K562 (cell line): ENCODE measurements around the gene BCAS4. TPM values are rescaled to one million over a fixed set of nuclear protein-coding genes. Genes with fewer than 3 reads are reported as not detected.

Experiments used
- ATAC-seq: fragments of 200-7000 bp; cut with Tn5 transposase; 3 replicates; pipeline ENCODE4 v1.9.1; 2020; ENCODE audit warnings: moderate library complexity
- BruUV-seq: library from RNA; stranded (reverse); fragments of 400-500 nt; replicated peaks from 2 replicates; lab custom pipeline; 2021; lab: Mats Ljungman, UMichigan
- CTCF ChIA-PET: fragments of 300-600 bp; formaldehyde crosslinking; extraction: SDS; loops from one replicate; lab custom pipeline; 2021; ENCODE audit warnings: low intra/inter-chr PET ratio; lab: Yijun Ruan, JAX
- POLR2A ChIA-PET: fragments of 300-600, 350-650 bp; sonication (Branson Sonifier 250); formaldehyde crosslinking; extraction: SDS; loops from one replicate; lab custom pipeline; 2021; ENCODE audit warnings: antibody characterized with exemption, inconsistent platforms; lab: Yijun Ruan, JAX
- DNase-seq, 4 experiments: peaks; one replicate each; pipeline versions ENCODE4 v3.0.0 to v3.0.0-alpha.2; 2011 to 2018; ENCODE audit warnings: low spot score in 3 of 4, mixed read lengths in 3 of 4; ENCODE audit errors: extremely low read depth in 1 of 4
- FAIRE-seq: peaks from 2 replicates; lab custom pipeline; 2011; peaks lifted over from hg19 to GRCh38; lab: Jason Lieb, UNC
- H2AFZ ChIP-seq: 2 replicates; pipeline ENCODE4 v1.6.0; 2011; ENCODE audit warnings: low read depth, low read length, control low read depth, inconsistent platforms
- H3K27ac ChIP-seq: fragments of 200-600 bp; 3 replicates; pipeline ENCODE4 v1.8.0; 2011; ENCODE audit warnings: low read depth, mild to moderate bottlenecking, control low read depth, inconsistent platforms, low read length, moderate library complexity, mixed read lengths; ENCODE audit errors: extremely low read depth
- H3K27me3 ChIP-seq, 2 experiments: fragments of 300-600 bp in 1 of 2; 2 replicates in 1 of 2; 3 replicates in 1 of 2; pipeline versions ENCODE4 v1.6.0 to v1.8.0; 2011; ENCODE audit warnings: inconsistent platforms in 2 of 2, low read length in 2 of 2, mild to moderate bottlenecking in 1 of 2, mixed read lengths in 1 of 2, moderate library complexity in 1 of 2; ENCODE audit not compliant: control insufficient read depth in 2 of 2, insufficient read depth in 2 of 2
- H3K36me3 ChIP-seq: fragments of 300-600 bp; 3 replicates; pipeline ENCODE4 v1.8.0; 2011; ENCODE audit warnings: mild to moderate bottlenecking, low read length, inconsistent platforms; ENCODE audit not compliant: control insufficient read depth, insufficient read depth
- H3K4me1 ChIP-seq, 2 experiments: fragments of 200-600 bp in 1 of 2; replicated peaks in 1 of 2; 2 replicates in 1 of 2; 3 replicates in 1 of 2; pipeline versions ENCODE4 v1.5.1 to v1.8.0; 2011; ENCODE audit warnings: inconsistent platforms in 2 of 2, low read length in 2 of 2, mild to moderate bottlenecking in 1 of 2, mixed read lengths in 1 of 2, moderate library complexity in 1 of 2; ENCODE audit not compliant: control insufficient read depth in 2 of 2, insufficient read depth in 2 of 2
- H3K4me2 ChIP-seq: 2 replicates; pipeline ENCODE4 v1.6.1; 2011; ENCODE audit warnings: low read length, control low read depth, inconsistent platforms, mixed read lengths; ENCODE audit not compliant: insufficient read depth
- H3K4me3 ChIP-seq: fragments of 200-600 bp; sonication (generic), shearing (Covaris generic); 2 replicates; pipeline ENCODE4 v1.5.1; 2016; ENCODE audit warnings: control low read depth, inconsistent platforms
- H3K79me2 ChIP-seq: fragments of 200-600 bp; 3 replicates; pipeline ENCODE4 v1.8.0; 2011; ENCODE audit warnings: low read length, inconsistent platforms; ENCODE audit not compliant: control insufficient read depth, insufficient read depth
- H3K9ac ChIP-seq, 2 experiments: 2 replicates each; pipeline versions ENCODE4 v1.6.0 to v1.6.1; 2011; ENCODE audit warnings: low read depth in 2 of 2, low read length in 2 of 2, control low read depth in 1 of 2, inconsistent platforms in 1 of 2, mild to moderate bottlenecking in 1 of 2, mixed read lengths in 1 of 2; ENCODE audit not compliant: insufficient read depth in 1 of 2
- H3K9me1 ChIP-seq: one replicate; pipeline ENCODE4 v1.6.0; 2011; ENCODE audit warnings: inconsistent platforms, mild to moderate bottlenecking, low read length, moderate library complexity; ENCODE audit not compliant: control insufficient read depth, insufficient read depth
- H3K9me3 ChIP-seq: replicated peaks from 2 replicates; pipeline ENCODE4 v1.5.1; 2011; ENCODE audit warnings: low read depth, low read length, inconsistent platforms; ENCODE audit not compliant: control insufficient read depth, insufficient read depth
- H4K20me1 ChIP-seq: replicated peaks from 2 replicates; pipeline ENCODE4 v1.6.1; 2011; ENCODE audit warnings: low read length, inconsistent platforms, mixed read lengths; ENCODE audit not compliant: control insufficient read depth, insufficient read depth
- ASH1L ChIP-seq: fragments of 450-650 bp; IDR thresholded peaks from 2 replicates; pipeline ENCODE4 v1.6.1; 2018; ENCODE audit warnings: borderline replicate concordance, mild to moderate bottlenecking, low read depth; ENCODE audit not compliant: partially characterized antibody
- CHD1 ChIP-seq: fragments of 200-600 bp; sonication (generic); IDR thresholded peaks from one replicate; pipeline ENCODE4 v1.6.1; 2012; ENCODE audit warnings: mild to moderate bottlenecking, moderate library complexity, low read length, inconsistent platforms
- CSDE1 ChIP-seq, 2 experiments: fragments of 450-650 bp; IDR thresholded peaks; 2 replicates each; pipeline ENCODE4 v1.6.1; 2016; ENCODE audit warnings: mild to moderate bottlenecking in 1 of 2
- DNMT1 ChIP-seq: fragments of 450-650 bp; IDR thresholded peaks from 2 replicates; pipeline ENCODE4 v1.6.1; 2016; ENCODE audit warnings: antibody characterized with exemption, mild to moderate bottlenecking
- HNRNPL ChIP-seq: fragments of 200-400 bp; formaldehyde crosslinking; IDR thresholded peaks from 2 replicates; pipeline ENCODE4 v1.6.1; 2017; ENCODE audit warnings: low read depth, mild to moderate bottlenecking, low read length
- PATZ1 ChIP-seq: fragments of 250-450 bp; sonication (Bioruptor Pico); IDR thresholded peaks from 2 replicates; pipeline ENCODE4 v1.5.0; 2020; ENCODE audit warnings: mild to moderate bottlenecking, borderline replicate concordance
- PHB ChIP-seq: fragments of 250-450 bp; sonication (Bioruptor Pico); IDR thresholded peaks from 2 replicates; pipeline ENCODE4 v1.5.0; 2021
- SP1 ChIP-seq: sonication (generic); formaldehyde crosslinking; IDR thresholded peaks from 2 replicates; pipeline ENCODE4 v1.8.1; 2022; ENCODE audit warnings: mild to moderate bottlenecking, missing genetic modification reagents
- TCF7 ChIP-seq: sonication (generic); IDR thresholded peaks from 2 replicates; pipeline ENCODE4 v1.6.1; 2016; ENCODE audit warnings: antibody characterized with exemption, borderline replicate concordance
- ZNF174 ChIP-seq: fragments of 250-450 bp; sonication (Bioruptor Pico); IDR thresholded peaks from 2 replicates; pipeline ENCODE4 v1.4.0; 2020; ENCODE audit warnings: mild to moderate bottlenecking
- ZNF23 ChIP-seq: fragments of 250-450 bp; sonication (Bioruptor Pico); IDR thresholded peaks from 2 replicates; pipeline ENCODE4 v1.4.0; 2020; ENCODE audit warnings: mild to moderate bottlenecking
- ZNF609 ChIP-seq: sonication (generic); formaldehyde crosslinking; IDR thresholded peaks from 2 replicates; pipeline ENCODE4 v1.8.1; 2023; ENCODE audit warnings: missing genetic modification reagents, mild to moderate bottlenecking, borderline replicate concordance
- WGBS: fragments of 100-300 bp; shearing (Covaris generic); methylation state at CpG from one replicate; pipeline ENCODE4 v1.1.6; 2016; ENCODE audit warnings: low coverage, mixed read lengths; ENCODE audit not compliant: insufficient coverage; ENCODE audit errors: missing lambda C conversion rate; 5-methylcytosine and 5-hydroxymethylcytosine counted together
- in situ Hi-C: fragments of 300-500 bp; cut with MboI; formaldehyde crosslinking; loops from 4 replicates; pipeline ENCODE4 v1.15.0; 2018; ENCODE audit warnings: inconsistent platforms, mixed read lengths
- intact Hi-C: fragments of 100-400 bp; cut with micrococcal nuclease; formaldehyde crosslinking; loops from 2 replicates; pipeline ENCODE4 v1.14.2; 2022
- polyA plus RNA-seq, 8 experiments: library from polyadenylated mRNA; depleted of rRNA in 4 of 8; stranded (reverse) in 5 of 8; unstranded in 3 of 8; fragments of >200 nt; fragmentation: Nextera tagmentation in 2 of 8; fragmentation: Illumina TruSeq in 1 of 8; extraction: Ambion mirVana in 2 of 8; extraction: Trizol in 1 of 8; gene quantifications; 2 replicates each; pipeline versions ENCODE4 v1.2.1 to v1.2.3, GENCODE V29; 2011 to 2014; ENCODE audit warnings: inconsistent platforms in 1 of 8, missing spikeins in 1 of 8
- total RNA-seq, 7 experiments: library from RNA; depleted of rRNA in 6 of 7; stranded (reverse); fragments of >200 nt in 6 of 7; fragmentation: Illumina TruSeq in 2 of 7; extraction: Trizol in 2 of 7; gene quantifications; 2 replicates each; pipeline versions ENCODE4 v1.2.1 to v1.2.3, GENCODE V29; 2011 to 2021; ENCODE audit warnings: low replicate concordance in 1 of 7
- TF ChIP-seq, protein P1 (sequence below): fragments of 250-450 bp; sonication (Bioruptor Pico); IDR thresholded peaks from 2 replicates; pipeline ENCODE4 v1.8.0; 2022; ENCODE audit warnings: moderate library complexity, mild to moderate bottlenecking, inconsistent platforms

The BCAS4 gene
- total and polyA plus RNA-seq, 9 of the 15 experiments (the other 6 are each of a cell fraction or from before 2014, with no cell fraction given), result 0.15 to 2.3 (median 0.47) TPM

- no peak overlapping the region for H3K27ac ChIP-seq
- in situ Hi-C loops, result no loop called here
- no peaks in the 10 kb centered on the region for H4K20me1 ChIP-seq
Observed at GRCh38 chr20:50879649-50880550, 85.0 kb downstream of the BCAS4 start.

More at GRCh38 chr20:50879649-50880550, 85.0 kb downstream of the BCAS4 start:
- WGBS, result 62% methylated on average over 20 of the region's 20 CpGs
- ChIA-PET CTCF (no interaction called here), POLR2A (interaction anchor here (1.8 kb wide), 1 partner anchor 10 kb away, joined by 4 read pairs; no protein-coding TSS in a partner anchor)
- no peaks in the 10 kb centered on the region for H3K9me1 ChIP-seq
- TF ChIP-seq, protein P1, sequence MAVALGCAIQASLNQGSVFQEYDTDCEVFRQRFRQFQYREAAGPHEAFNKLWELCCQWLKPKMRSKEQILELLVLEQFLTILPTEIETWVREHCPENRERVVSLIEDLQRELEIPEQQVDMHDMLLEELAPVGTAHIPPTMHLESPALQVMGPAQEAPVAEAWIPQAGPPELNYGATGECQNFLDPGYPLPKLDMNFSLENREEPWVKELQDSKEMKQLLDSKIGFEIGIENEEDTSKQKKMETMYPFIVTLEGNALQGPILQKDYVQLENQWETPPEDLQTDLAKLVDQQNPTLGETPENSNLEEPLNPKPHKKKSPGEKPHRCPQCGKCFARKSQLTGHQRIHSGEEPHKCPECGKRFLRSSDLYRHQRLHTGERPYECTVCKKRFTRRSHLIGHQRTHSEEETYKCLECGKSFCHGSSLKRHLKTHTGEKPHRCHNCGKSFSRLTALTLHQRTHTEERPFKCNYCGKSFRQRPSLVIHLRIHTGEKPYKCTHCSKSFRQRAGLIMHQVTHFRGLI (CRISPR knock-in tag), result no peak
- TF ChIP-seq PHB (CRISPR knock-in tag) (no peak), DNMT1 (no peak), CSDE1 (IDR thresholded peaks at IDR 0.05) (no peak), ZNF23 (CRISPR knock-in tag) (no peak), HNRNPL (no peak), TCF7 (no peak), ZNF609 (no peak), SP1 (CRISPR knock-in tag) (no peak), ASH1L (no peak), CHD1 (no peak), ZNF174 (no peak), PATZ1 (CRISPR knock-in tag) (no peak)
- H3K4me1 ChIP-seq, result peaks cover 6 to 7% of the 10 kb centered on the region in 2 experiments; a peak in 4 of 5 replicates
- H3K9ac ChIP-seq, result peak overlapping the region in 1 of 2 experiments; percentile 36; a peak in 1 of 4 replicates
- H3K36me3 ChIP-seq, result no peaks in the 10 kb centered on the region
- DNase-seq, result no peak
- intact Hi-C loops, result no loop called here
- H3K4me3 ChIP-seq, result no peak overlapping the region
- H3K79me2 ChIP-seq, result no peaks in the 10 kb centered on the region
- H3K4me2 ChIP-seq, result no peak overlapping the region
- no TSS peak for BruUV-seq
- no peak overlapping the region for H2AFZ ChIP-seq
- no peak for ATAC-seq
- no peaks in the 10 kb centered on the region for H3K9me3 ChIP-seq
- FAIRE-seq, result no peak
- H3K27me3 ChIP-seq, result no peaks in the 10 kb centered on the region; a peak in 1 of 5 replicates
